Measurements from ENCODE around the gene SNX9.

SNX9 gene

GRCh38 chr6:157800420-157801237 lies 22.4 kb upstream of the SNX9 start:
- DNase-seq (ENCODE audit: insufficient read length, low spot score) (no peak), FAIRE-seq (no peak)

GRCh38 chr6:157804448-157805327 lies 18.4 kb upstream of the SNX9 start:
- FAIRE-seq: no peak
- no peak for DNase-seq (ENCODE audit: insufficient read length, low spot score)

- DNase-seq (ENCODE audit: insufficient read length, low spot score) (no peak), FAIRE-seq (no peak)
These were observed 16.8 kb upstream of the SNX9 start for GRCh38 chr6:157806131-157806855.

GRCh38 chr6:157806856-157807215 lies 16.2 kb upstream of the SNX9 start:
- FAIRE-seq: no peak
- no peak for DNase-seq (ENCODE audit: insufficient read length, low spot score)

- FAIRE-seq (no peak), DNase-seq (ENCODE audit: insufficient read length, low spot score) (no peak)
These were observed 14.6 kb upstream of the SNX9 start for GRCh38 chr6:157808405-157808950.

GRCh38 chr6:157809613-157810012 lies 13.4 kb upstream of the SNX9 start:
- FAIRE-seq (no peak), DNase-seq (ENCODE audit: insufficient read length, low spot score) (no peak)

- FAIRE-seq (no peak), DNase-seq (ENCODE audit: insufficient read length, low spot score) (no peak)
These were observed 11.9 kb upstream of the SNX9 start for GRCh38 chr6:157811137-157811475.

- FAIRE-seq (no peak), DNase-seq (ENCODE audit: insufficient read length, low spot score) (no peak)
These were observed 11.4 kb upstream of the SNX9 start for GRCh38 chr6:157811476-157812173.

GRCh38 chr6:157812425-157813171 lies 10.4 kb upstream of the SNX9 start:
- DNase-seq (ENCODE audit: insufficient read length, low spot score): no peak

GRCh38 chr6:157813191-157813590 lies 9.9 kb upstream of the SNX9 start:
- FAIRE-seq (no peak), DNase-seq (ENCODE audit: insufficient read length, low spot score) (no peak)

More at GRCh38 chr6:157812425-157813171, 10.4 kb upstream of the SNX9 start:
- no peak for FAIRE-seq

- no peak for FAIRE-seq
- DNase-seq (ENCODE audit: insufficient read length, low spot score): no peak
These were observed 9.1 kb upstream of the SNX9 start for GRCh38 chr6:157813750-157814455.

GRCh38 chr6:157814883-157815282 lies 8.2 kb upstream of the SNX9 start:
- FAIRE-seq: no peak
- no peak for DNase-seq (ENCODE audit: insufficient read length, low spot score)

GRCh38 chr6:157821342-157822033 lies 1.6 kb upstream of the SNX9 start:
- FAIRE-seq (no peak), DNase-seq (ENCODE audit: insufficient read length, low spot score) (no peak)

- no peak for DNase-seq (ENCODE audit: insufficient read length, low spot score)
- no peak for FAIRE-seq
These were observed 623 bp upstream of the SNX9 start for GRCh38 chr6:157822245-157823000.

- DNase-seq (ENCODE audit: insufficient read length, low spot score): peak; percentile 20
- no peak for FAIRE-seq
These were observed 703 bp downstream of the SNX9 start for GRCh38 chr6:157823528-157824370.

GRCh38 chr6:157825243-157825904 lies 2.3 kb downstream of the SNX9 start:
- FAIRE-seq (no peak), DNase-seq (ENCODE audit: insufficient read length, low spot score) (no peak)
